GM20431 (cell line): ENCODE measurements around the gene JPH2.
"Not testable (repeated sequence)": the region's sequence is repeated elsewhere in the genome, so short reads cannot be mapped to it uniquely, and the experiment has no call there.

ENCODE experiments used
- in situ Hi-C: fragments of 300-500 bp; cut with MseI, MboI; formaldehyde crosslinking; loops from one replicate; pipeline ENCODE4 v1.15.0; 2020; ENCODE audit warnings: low sequenced_read_pairs; ENCODE audit not compliant: unreplicated experiment

The JPH2 gene

GRCh38 chr20:44187054-44187771 lies at the start of gene JPH2:
JPH2 (minus strand) TSS chr20:44187188; CDS start chr20:44186705, 483 bp downstream.
- in situ Hi-C loops: no loop called here

GRCh38 chr20:44235702-44236101 lies 48.7 kb upstream of the JPH2 start:
- in situ Hi-C loops: no loop called here

- in situ Hi-C loops: no loop called here
Observed at GRCh38 chr20:44234566-44235317, 47.8 kb upstream of the JPH2 start.

- in situ Hi-C loops: no loop called here
Observed at GRCh38 chr20:44233436-44234016, 46.5 kb upstream of the JPH2 start.

- in situ Hi-C loops: not testable (repeated sequence)
Observed at GRCh38 chr20:44232469-44232856, 45.5 kb upstream of the JPH2 start.

- in situ Hi-C loops: no loop called here
Observed at GRCh38 chr20:44231713-44232468, 44.9 kb upstream of the JPH2 start.

GRCh38 chr20:44231193-44231592 lies 44.2 kb upstream of the JPH2 start:
- in situ Hi-C loops: no loop called here

- in situ Hi-C loops: no loop called here
Observed at GRCh38 chr20:44228465-44229258, 41.7 kb upstream of the JPH2 start.

GRCh38 chr20:44224637-44225036 lies 37.6 kb upstream of the JPH2 start:
- in situ Hi-C loops: no loop called here

GRCh38 chr20:44223721-44224120 lies 36.7 kb upstream of the JPH2 start:
- in situ Hi-C loops: no loop called here

GRCh38 chr20:44222633-44223368 lies 35.8 kb upstream of the JPH2 start:
- in situ Hi-C loops: no loop called here

GRCh38 chr20:44222027-44222426 lies 35.0 kb upstream of the JPH2 start:
- in situ Hi-C loops: no loop called here

GRCh38 chr20:44221368-44221954 lies 34.5 kb upstream of the JPH2 start:
- in situ Hi-C loops: no loop called here

GRCh38 chr20:44219791-44220190 lies 32.8 kb upstream of the JPH2 start:
- in situ Hi-C loops: no loop called here

- in situ Hi-C loops: no loop called here
Observed at GRCh38 chr20:44219170-44219730, 32.3 kb upstream of the JPH2 start.

- in situ Hi-C loops: no loop called here
Observed at GRCh38 chr20:44218446-44218845, 31.5 kb upstream of the JPH2 start.

GRCh38 chr20:44217342-44218092 lies 30.5 kb upstream of the JPH2 start:
- in situ Hi-C loops: no loop called here

- in situ Hi-C loops: no loop called here
Observed at GRCh38 chr20:44215125-44215524, 28.1 kb upstream of the JPH2 start.
